Heart left ventricle (tissue), 16 donors: ENCODE data around the gene SIGLEC5. TPM values are rescaled to one million over a fixed set of nuclear protein-coding genes. Genes with fewer than 3 reads are reported as not detected.

Experiments used
- ATAC-seq, 4 donors: fragments of 200-7000 bp; cut with Tn5 transposase; one replicate each; pipeline ENCODE4 v1.9.1; 2020 to 2022; ENCODE audit warnings: moderate library complexity in 4 of 4, mild to moderate bottlenecking in 3 of 4, moderate number of reproducible peaks in 1 of 4
- DNase-seq, 5 donors: peaks; one replicate each; pipeline ENCODE4 v3.0.0-alpha.2; 2020
- H3K27ac ChIP-seq, 12 donors: fragments of 200-600 bp; sonication (generic) in 4 of 12; one replicate each; pipeline versions ENCODE4 v1.5.0 to v1.8.0; 2016 to 2022; ENCODE audit warnings: mild to moderate bottlenecking in 2 of 12
- H3K27me3 ChIP-seq, 9 donors: fragments of 200-600 bp; sonication (generic) in 2 of 9; one replicate each; pipeline versions ENCODE4 v1.5.1 to v1.8.0; 2016 to 2022; ENCODE audit warnings: mild to moderate bottlenecking in 3 of 9
- H3K36me3 ChIP-seq, 9 donors: fragments of 200-600 bp; sonication (generic) in 2 of 9; one replicate each; pipeline versions ENCODE4 v1.5.0 to v1.8.0; 2018 to 2022; ENCODE audit warnings: mild to moderate bottlenecking in 2 of 9
- H3K4me1 ChIP-seq, 12 donors: fragments of 200-600 bp; sonication (generic) in 4 of 12; one replicate each; pipeline versions ENCODE4 v1.5.0 to v1.8.0; 2016 to 2022; ENCODE audit warnings: mild to moderate bottlenecking in 3 of 12
- H3K4me3 ChIP-seq, 12 donors: fragments of 200-600 bp; sonication (generic) in 4 of 12; one replicate each; pipeline versions ENCODE4 v1.5.0 to v1.8.0; 2017 to 2022; ENCODE audit warnings: mild to moderate bottlenecking in 9 of 12, moderate library complexity in 4 of 12
- H3K9me3 ChIP-seq, 12 donors: fragments of 200-600 bp; sonication (generic) in 4 of 12; one replicate each; pipeline versions ENCODE4 v1.5.0 to v1.8.0; 2016 to 2022; ENCODE audit warnings: mild to moderate bottlenecking in 1 of 12
- CTCF ChIP-seq, 12 donors: fragments of 200-600 bp; sonication (generic) in 4 of 12; IDR thresholded peaks; one replicate each; pipeline versions ENCODE4 v1.5.0 to v1.8.0; 2018 to 2022; ENCODE audit warnings: antibody characterized with exemption in 12 of 12, mild to moderate bottlenecking in 5 of 12
- POLR2A ChIP-seq, 2 donors: fragments of 450-650 bp; IDR thresholded peaks; one replicate each; pipeline ENCODE4 v1.6.1; 2017; ENCODE audit warnings: antibody characterized with exemption in 2 of 2, mild to moderate bottlenecking in 2 of 2, moderate library complexity in 2 of 2
- WGBS, 4 donors: extraction: QIAGEN DNeasy Blood & Tissue Kit in 2 of 4; methylation state at CpG; one replicate each; pipeline versions ENCODE4 v1.1.5 to v1.1.7; 2013 to 2018; 5-methylcytosine and 5-hydroxymethylcytosine counted together
- intact Hi-C, 10 donors: fragments of 100-400 bp; cut with DNase I; formaldehyde crosslinking; loops; one replicate each; pipeline versions ENCODE4 v1.11.1 to v1.14.2; 2022
- polyA plus RNA-seq, 2 donors: library from polyadenylated mRNA; stranded (reverse); fragments of 200-250 nt; gene quantifications; one replicate each; pipeline ENCODE4 v1.2.3, GENCODE V29; 2013
- total RNA-seq, 9 donors: library from RNA; depleted of rRNA in 2 of 9; stranded (reverse); fragments of >200 nt in 2 of 9; fragmentation: NEBNext Ultra II Directional in 3 of 9; extraction: Animal tissue kit (Norgen Biotek cat#: 25700) in 3 of 9; gene quantifications; one replicate each; pipeline versions ENCODE4 v1.1.0 to v1.2.4, GENCODE V29; 2016 to 2023
- donor health status: ischemic (EF 13 %, LVEDD 7.1; RV severe dilation, severe dysfunction).
- donor health status: healthy with polysubstance abuse.
- donor health status: DM: no; HTN: yes; CAD: no.
- donor health status: DM: no; HTN: no; CAD: no.
- donor health status: ischemic (EF 25% LVEDD 6.9; RV normal size, moderate dysfunction).
- donor health status: ischemic (EF 25% LVEDD 5.7; RV mildly dilated, moderate dysfunction).
- donor health status: healthy.
- donor health status: DM: yes; HTN: yes; CAD: no.
- donor health status: ischemic (EF 35%, LVEDD 5.7; RV mildly dilated, moderate dysfunction).
- donor health status: nonischemic (EF 11% LVEDD 7.7; RV severe dilation, severe dysfunction).
- donor health status: DM: yes; HTN: yes; CAD: no.
- donor health status: PGD.
- donor health status: ischemic (EF 29% LVEDD 5.4; RV normal size, mild dysfunction).
- donor health status: nonischemic (EF 23%, LVEDD 6.1; RV moderate dilation, normal function).

SIGLEC5 gene
- total and polyA plus RNA-seq, 11 donors, result 0.15 to 1.3 (median 0.22) TPM; not detected in 5

GRCh38 chr19:51566489-51567100 is 63.6 kb downstream of the SIGLEC5 start:
- intact Hi-C loops, result loop anchor here in 1 of 10 donors (5.0 kb wide), 1 partner anchor 36 kb away; no protein-coding TSS in a partner anchor
- Histone ChIP-seq H3K27ac (no peak overlapping the region), H3K36me3 (no peaks in the 10 kb centered on the region), H3K4me1 (peaks cover 0 to 8% (median under 1%) of the 10 kb centered on the region in 12 donors), H3K9me3 (no peaks in the 10 kb centered on the region), H3K27me3 (peaks cover 0 to 46% (median 7%) of the 10 kb centered on the region in 9 donors), H3K4me3 (no peak overlapping the region)
- WGBS, 4 donors, result 58 to 68% (median 63%) methylated on average over 8 of the region's 8 CpGs
- DNase-seq (no peak), ATAC-seq (no peak)
- TF ChIP-seq CTCF (IDR thresholded peaks at IDR 0.05) (no peak), POLR2A (IDR thresholded peaks at IDR 0.05) (no peak)

- Histone ChIP-seq H3K27ac (no peak overlapping the region), H3K9me3 (no peaks in the 10 kb centered on the region), H3K36me3 (no peaks in the 10 kb centered on the region), H3K27me3 (peaks cover 0 to 51% (median 7%) of the 10 kb centered on the region in 9 donors), H3K4me3 (no peak overlapping the region), H3K4me1 (peaks cover 0 to 8% (median 0%) of the 10 kb centered on the region in 12 donors)
- ATAC-seq (no peak), DNase-seq (no peak)
- TF ChIP-seq POLR2A (IDR thresholded peaks at IDR 0.05), result no peak
- TF ChIP-seq CTCF (IDR thresholded peaks at IDR 0.05), result no peak
- intact Hi-C loops, result loop anchor here in 1 of 10 donors (5.0 kb wide), 1 partner anchor 37 kb away; no protein-coding TSS in a partner anchor
- WGBS, 4 donors, result 56 to 68% (median 60%) methylated on average over 4 of the region's 4 CpGs
These were observed 64.6 kb downstream of the SIGLEC5 start for GRCh38 chr19:51565583-51565982.

GRCh38 chr19:51564791-51565190 is 65.4 kb downstream of the SIGLEC5 start:
- intact Hi-C loops, result loop anchor here in 1 of 10 donors (5.0 kb wide), 1 partner anchor 38 kb away; no protein-coding TSS in a partner anchor
- Histone ChIP-seq H3K9me3 (no peaks in the 10 kb centered on the region), H3K27ac (no peak overlapping the region), H3K36me3 (no peaks in the 10 kb centered on the region), H3K27me3 (peaks cover 0 to 59% (median 7%) of the 10 kb centered on the region in 9 donors), H3K4me3 (no peak overlapping the region), H3K4me1 (peaks cover 0 to 8% (median 0%) of the 10 kb centered on the region in 12 donors)
- no peak for ATAC-seq
- no peak for TF ChIP-seq POLR2A (IDR thresholded peaks at IDR 0.05)
- no peak for TF ChIP-seq CTCF (IDR thresholded peaks at IDR 0.05)
- no peak for DNase-seq
- WGBS, 4 donors, result 34 to 44% (median 39%) methylated on average over 6 of the region's 6 CpGs

Other genes with a start within 250 kb of the SIGLEC5 start
- gene LIM2, start 242.4 kb downstream of the SIGLEC5 start, total RNA-seq, result not detected
- gene LIM2, start 242.4 kb downstream of the SIGLEC5 start, polyA plus RNA-seq, result not detected
- gene C19orf84, start 239.8 kb downstream of the SIGLEC5 start, total RNA-seq, result not detected
- gene C19orf84, start 239.8 kb downstream of the SIGLEC5 start, polyA plus RNA-seq, result not detected
- gene SIGLEC10, start 212.8 kb downstream of the SIGLEC5 start, total RNA-seq, result 1 to 10 TPM in 4 of 9 donors, under 1 TPM in 5; 0.18 to 7.5 (median 0.58) TPM
- 1 to 10 TPM in 1 of 2 donors, under 1 TPM in 1; 0.08 to 1.7 TPM for gene SIGLEC10, start 212.8 kb downstream of the SIGLEC5 start, polyA plus RNA-seq
- gene SIGLEC8, start 171.9 kb downstream of the SIGLEC5 start, total RNA-seq, result under 1 TPM in 2 of 9 donors, not detected in 7; 0.12 to 0.48 TPM
- not detected for gene SIGLEC8, start 171.9 kb downstream of the SIGLEC5 start, polyA plus RNA-seq
- gene CEACAM18, start 151.9 kb downstream of the SIGLEC5 start, total RNA-seq, result not detected
- not detected for gene CEACAM18, start 151.9 kb downstream of the SIGLEC5 start, polyA plus RNA-seq
- under 1 TPM in 4 of 9 donors, not detected in 5; 0.20 to 0.43 (median 0.24) TPM for gene SIGLEC12, start 128.6 kb downstream of the SIGLEC5 start, total RNA-seq
- gene SIGLEC12, start 128.6 kb downstream of the SIGLEC5 start, polyA plus RNA-seq, result under 1 TPM in 1 of 2 donors, not detected in 1; 0.15 TPM
- under 1 TPM in 5 of 9 donors, not detected in 4; 0.23 to 0.40 (median 0.25) TPM for gene SIGLEC6, start 98.7 kb downstream of the SIGLEC5 start, total RNA-seq
- under 1 TPM in 1 of 2 donors, not detected in 1; 0.10 TPM for gene SIGLEC6, start 98.7 kb downstream of the SIGLEC5 start, polyA plus RNA-seq
- 10 to 100 TPM in 3 of 9 donors, 1 to 10 TPM in 6; 2.5 to 13.7 (median 8.7) TPM for gene ZNF175, start 59.1 kb downstream of the SIGLEC5 start, total RNA-seq
- gene ZNF175, start 59.1 kb downstream of the SIGLEC5 start, polyA plus RNA-seq, result 1 to 10 TPM; 2.9 to 4.8 TPM
- 10 to 100 TPM in 1 of 9 donors, 1 to 10 TPM in 4, under 1 TPM in 2, not detected in 2; 0.20 to 17.9 (median 1.3) TPM for gene SIGLEC14, start 16.4 kb upstream of the SIGLEC5 start, total RNA-seq
- 1 to 10 TPM in 1 of 2 donors, under 1 TPM in 1; 0.27 to 1.3 TPM for gene SIGLEC14, start 16.4 kb upstream of the SIGLEC5 start, polyA plus RNA-seq
- gene SPACA6, start 62.9 kb upstream of the SIGLEC5 start, total RNA-seq, result 10 to 100 TPM in 5 of 9 donors, 1 to 10 TPM in 4; 2.9 to 15.1 (median 10.2) TPM
- 10 to 100 TPM in 1 of 2 donors, 1 to 10 TPM in 1; 6.1 to 16.8 TPM for gene SPACA6, start 62.9 kb upstream of the SIGLEC5 start, polyA plus RNA-seq
- 10 to 100 TPM in 1 of 9 donors, 1 to 10 TPM in 1, under 1 TPM in 4, not detected in 3; 0.17 to 16.0 (median 0.81) TPM for gene HAS1, start 93.6 kb upstream of the SIGLEC5 start, total RNA-seq
- under 1 TPM; 0.15 to 0.40 TPM for gene HAS1, start 93.6 kb upstream of the SIGLEC5 start, polyA plus RNA-seq
- gene FPR1, start 121.5 kb upstream of the SIGLEC5 start, total RNA-seq, result 10 to 100 TPM in 2 of 9 donors, 1 to 10 TPM in 7; 1.8 to 39.4 (median 4.7) TPM
- 1 to 10 TPM in 1 of 2 donors, under 1 TPM in 1; 0.15 to 4.8 TPM for gene FPR1, start 121.5 kb upstream of the SIGLEC5 start, polyA plus RNA-seq
- 10 to 100 TPM in 1 of 9 donors, 1 to 10 TPM in 2, under 1 TPM in 5, not detected in 1; 0.24 to 11.1 (median 0.80) TPM for gene FPR2, start 130.8 kb upstream of the SIGLEC5 start, total RNA-seq
- 1 to 10 TPM in 1 of 2 donors, under 1 TPM in 1; 0.11 to 1.1 TPM for gene FPR2, start 130.8 kb upstream of the SIGLEC5 start, polyA plus RNA-seq
- 10 to 100 TPM in 2 of 9 donors, 1 to 10 TPM in 7; 1.8 to 35.5 (median 3.1) TPM for gene FPR3, start 164.8 kb upstream of the SIGLEC5 start, total RNA-seq
- 1 to 10 TPM in 1 of 2 donors, under 1 TPM in 1; 0.38 to 2.4 TPM for gene FPR3, start 164.8 kb upstream of the SIGLEC5 start, polyA plus RNA-seq